CD14-positive monocyte (primary cell): ENCODE data around the gene BAG3. TPM values are rescaled to one million over a fixed set of nuclear protein-coding genes. Genes with fewer than 3 reads are reported as not detected.

ENCODE experiments used
- DNase-seq, 3 donors: peaks; one replicate each; pipeline ENCODE4 v3.0.0-alpha.2; 2011 to 2022
- H2AFZ ChIP-seq: 2 replicates; pipeline ENCODE4 v1.6.0; 2012; ENCODE audit warnings: mild to moderate bottlenecking, low read depth, low read length, inconsistent platforms; ENCODE audit not compliant: insufficient read depth, poor library complexity, severe bottlenecking
- H3K27ac ChIP-seq, 2 donors: 1 replicate in 1 of 2; 2 replicates in 1 of 2; pipeline ENCODE4 v1.5.1; 2012 to 2013; ENCODE audit warnings: low read length in 2 of 2, control low read depth in 1 of 2, inconsistent platforms in 1 of 2, low read depth in 1 of 2, mild to moderate bottlenecking in 1 of 2
- H3K27me3 ChIP-seq, 2 donors: one replicate each; pipeline versions ENCODE4 v1.6.0 to v1.6.1; 2011 to 2013; ENCODE audit warnings: low read length in 2 of 2; ENCODE audit not compliant: control insufficient read depth in 2 of 2, insufficient read depth in 2 of 2
- H3K36me3 ChIP-seq, 2 donors: replicated peaks in 1 of 2; 1 replicate in 1 of 2; 2 replicates in 1 of 2; pipeline versions ENCODE4 v1.5.1 to v1.6.1; 2012 to 2013; ENCODE audit warnings: low read length in 2 of 2, control low read depth in 1 of 2, inconsistent platforms in 1 of 2, mild to moderate bottlenecking in 1 of 2; ENCODE audit not compliant: insufficient read depth in 2 of 2, control insufficient read depth in 1 of 2
- H3K4me1 ChIP-seq, 2 donors: 1 replicate in 1 of 2; 2 replicates in 1 of 2; pipeline versions ENCODE4 v1.5.1 to v1.6.1; 2012 to 2013; ENCODE audit warnings: low read length in 2 of 2, control low read depth in 1 of 2, inconsistent platforms in 1 of 2, mild to moderate bottlenecking in 1 of 2, moderate library complexity in 1 of 2; ENCODE audit not compliant: insufficient read depth in 2 of 2, control insufficient read depth in 1 of 2
- H3K4me2 ChIP-seq: replicated peaks from 2 replicates; pipeline ENCODE3; 2012; ENCODE audit warnings: low read length, moderate library complexity, mild to moderate bottlenecking; ENCODE audit not compliant: poor library complexity, severe bottlenecking; ENCODE audit errors: extremely low read depth
- H3K4me3 ChIP-seq, 3 experiments: fragments of 200-600 bp in 1 of 3; sonication (generic) in 1 of 3; replicated peaks in 1 of 3; 1 replicate in 2 of 3; 2 replicates in 1 of 3; pipeline ENCODE4 v1.5.1; 2011 to 2013; ENCODE audit warnings: low read length in 3 of 3, mild to moderate bottlenecking in 3 of 3, control low read depth in 2 of 3, low read depth in 2 of 3, inconsistent platforms in 1 of 3, moderate library complexity in 1 of 3
- H3K79me2 ChIP-seq: 2 replicates; pipeline ENCODE4 v1.6.0; 2012; ENCODE audit warnings: mild to moderate bottlenecking, control low read depth, inconsistent platforms, low read length, moderate library complexity; ENCODE audit not compliant: insufficient read depth
- H3K9ac ChIP-seq: 2 replicates; pipeline ENCODE4 v1.6.0; 2017; ENCODE audit warnings: low read length, mild to moderate bottlenecking; ENCODE audit not compliant: insufficient read depth, poor library complexity, severe bottlenecking
- H3K9me3 ChIP-seq, 2 donors: replicated peaks in 1 of 2; 1 replicate in 1 of 2; 2 replicates in 1 of 2; pipeline versions ENCODE4 v1.5.1 to v1.6.1; 2012 to 2013; ENCODE audit warnings: low read length in 2 of 2, control low read depth in 1 of 2; ENCODE audit not compliant: control insufficient read depth in 1 of 2, insufficient read depth in 1 of 2
- H4K20me1 ChIP-seq: 2 replicates; pipeline ENCODE4 v1.6.0; 2012; ENCODE audit warnings: mild to moderate bottlenecking, low read length, control low read depth, moderate library complexity; ENCODE audit not compliant: insufficient read depth
- H3K27ac Mint-ChIP-seq, 7 donors: one replicate each; pipeline ENCODE4 v1.8.0; 2020; ENCODE audit warnings: mild to moderate bottlenecking in 7 of 7, mixed read lengths in 7 of 7, moderate library complexity in 6 of 7, inconsistent platforms in 2 of 7
- H3K27me3 Mint-ChIP-seq, 3 donors: one replicate each; pipeline ENCODE4 v1.8.0; 2021 to 2022; ENCODE audit warnings: low read depth in 3 of 3, mild to moderate bottlenecking in 3 of 3, mixed read lengths in 3 of 3, moderate library complexity in 3 of 3, inconsistent platforms in 1 of 3
- H3K36me3 Mint-ChIP-seq, 2 donors: one replicate each; pipeline ENCODE4 v1.8.0; 2020; ENCODE audit warnings: mixed read lengths in 2 of 2, inconsistent platforms in 1 of 2, mild to moderate bottlenecking in 1 of 2
- H3K4me1 Mint-ChIP-seq: one replicate; pipeline ENCODE4 v1.8.0; 2020; ENCODE audit warnings: mild to moderate bottlenecking, mixed read lengths
- H3K4me3 Mint-ChIP-seq, 2 donors: one replicate each; pipeline ENCODE4 v1.8.0; 2020; ENCODE audit warnings: mild to moderate bottlenecking in 2 of 2, mixed read lengths in 2 of 2, moderate library complexity in 1 of 2
- H3K9me3 Mint-ChIP-seq, 7 donors: one replicate each; pipeline ENCODE4 v1.8.0; 2020 to 2022; ENCODE audit warnings: mixed read lengths in 7 of 7, mild to moderate bottlenecking in 6 of 7, moderate library complexity in 6 of 7, inconsistent platforms in 2 of 7
- WGBS: methylation state at CpG from one replicate; pipeline ENCODE4 v1.1.5; 2013; ENCODE audit warnings: missing lambda C conversion rate; ENCODE audit not compliant: insufficient coverage; 5-methylcytosine and 5-hydroxymethylcytosine counted together
- intact Hi-C, 2 donors: fragments of 100-400 bp; cut with micrococcal nuclease; formaldehyde crosslinking; loops; one replicate each; pipeline versions ENCODE4 v1.15.0 to v1.15.1; 2023
- polyA plus RNA-seq, 3 donors: library from polyadenylated mRNA; depleted of rRNA in 1 of 3; unstranded in 2 of 3; stranded (reverse) in 1 of 3; fragments of 300-500 nt in 2 of 3; fragments of >200 nt in 1 of 3; fragmentation: Illumina TruSeq in 2 of 3; gene quantifications; 1 replicate in 2 of 3; 2 replicates in 1 of 3; pipeline ENCODE4 v1.2.3, GENCODE V29; 2012 to 2021
- TF ChIP-seq, protein P1 (sequence below): fragments of 200-600 bp; IDR thresholded peaks from one replicate; pipeline ENCODE4 v1.8.0; 2022; ENCODE audit warnings: antibody characterized with exemption, mild to moderate bottlenecking

BAG3 gene
- polyA plus RNA-seq, 3 donors, result 1.0 to 10.2 (median 2.8) TPM

DNA sequence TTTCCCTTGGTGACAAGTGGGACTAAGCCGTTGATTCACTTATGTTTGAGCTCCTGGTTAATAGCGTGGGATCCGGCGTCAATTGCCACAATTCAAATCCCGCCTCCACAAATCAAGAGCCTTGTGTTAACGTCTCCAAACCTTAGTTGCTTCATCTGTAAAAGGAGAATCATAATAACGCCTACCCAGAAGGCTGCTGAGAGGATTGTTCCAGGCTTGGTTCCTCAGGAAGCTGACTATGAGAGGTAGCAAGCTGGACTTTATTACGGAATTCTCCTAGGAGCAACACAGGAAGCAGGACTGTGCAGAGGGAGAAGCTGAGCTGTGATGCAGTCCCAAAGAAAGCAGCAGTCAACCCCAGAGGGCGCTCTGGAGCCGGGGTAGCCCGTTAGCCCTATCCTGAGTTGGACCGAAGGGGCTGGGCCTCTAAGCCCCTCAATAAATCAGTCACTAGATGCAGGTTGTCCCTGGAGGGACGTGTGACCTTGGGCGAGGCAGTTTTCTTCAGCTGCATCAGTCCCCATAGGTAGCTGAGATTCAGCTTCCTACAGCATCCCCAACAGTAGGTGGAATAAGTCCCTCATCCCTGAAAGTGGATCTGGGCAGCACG is 6.9 kb upstream of the BAG3 start:
- WGBS, result 77% methylated on average over 11 of the region's 15 CpGs
- H3K36me3 Mint-ChIP-seq, result no peaks in the 10 kb centered on the region
- H2AFZ ChIP-seq, result no peak overlapping the region

DNA sequence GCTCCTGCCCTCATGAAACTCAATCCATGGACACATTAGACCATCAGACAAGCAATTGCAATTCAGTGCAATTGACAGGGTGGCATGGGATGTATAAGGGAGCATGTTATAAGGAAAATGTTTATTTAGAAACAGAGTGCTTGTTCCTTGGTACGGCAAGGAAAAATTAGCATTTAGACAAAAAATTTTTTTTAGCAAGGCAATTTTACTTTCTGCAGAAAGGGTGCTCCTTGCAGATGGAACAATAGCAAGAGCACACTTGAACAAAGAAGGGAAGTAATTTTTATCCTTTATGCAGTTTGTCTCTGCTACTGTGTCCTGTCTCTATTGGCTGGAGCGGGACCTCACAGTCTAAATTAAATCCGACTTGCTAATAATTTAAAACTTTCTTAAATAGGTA is 6.2 kb upstream of the BAG3 start:
- intact Hi-C loops, result loop anchor here in 1 of 2 donors (5.0 kb wide), 1 partner anchor 38 kb away; no protein-coding TSS in a partner anchor
- DNase-seq, result no peak

More for the DNA sequence above, 6.9 kb upstream of the BAG3 start:
- Histone ChIP-seq H3K27ac (no peak overlapping the region), H3K9ac (no peak overlapping the region), H3K36me3 (no peaks in the 10 kb centered on the region), H3K4me3 (no peak overlapping the region), H3K4me2 (no peak overlapping the region), H3K9me3 (peaks cover 14 to 28% of the 10 kb centered on the region in 2 donors), H3K79me2 (no peaks in the 10 kb centered on the region), H4K20me1 (no peaks in the 10 kb centered on the region), H3K4me1 (no peaks in the 10 kb centered on the region), H3K27me3 (no peaks in the 10 kb centered on the region)
- intact Hi-C loops, result loop anchor here in 1 of 2 donors (5.0 kb wide), 1 partner anchor 37 kb away; no protein-coding TSS in a partner anchor
- peaks cover 12 to 36% (median 26%) of the 10 kb centered on the region in 7 donors for H3K9me3 Mint-ChIP-seq
- no peak overlapping the region for H3K4me3 Mint-ChIP-seq
- no peak for DNase-seq
- H3K27me3 Mint-ChIP-seq, result peaks cover 0 to 5% (median 2%) of the 10 kb centered on the region in 3 donors
- no peak overlapping the region for H3K27ac Mint-ChIP-seq
- TF ChIP-seq, protein P1, sequence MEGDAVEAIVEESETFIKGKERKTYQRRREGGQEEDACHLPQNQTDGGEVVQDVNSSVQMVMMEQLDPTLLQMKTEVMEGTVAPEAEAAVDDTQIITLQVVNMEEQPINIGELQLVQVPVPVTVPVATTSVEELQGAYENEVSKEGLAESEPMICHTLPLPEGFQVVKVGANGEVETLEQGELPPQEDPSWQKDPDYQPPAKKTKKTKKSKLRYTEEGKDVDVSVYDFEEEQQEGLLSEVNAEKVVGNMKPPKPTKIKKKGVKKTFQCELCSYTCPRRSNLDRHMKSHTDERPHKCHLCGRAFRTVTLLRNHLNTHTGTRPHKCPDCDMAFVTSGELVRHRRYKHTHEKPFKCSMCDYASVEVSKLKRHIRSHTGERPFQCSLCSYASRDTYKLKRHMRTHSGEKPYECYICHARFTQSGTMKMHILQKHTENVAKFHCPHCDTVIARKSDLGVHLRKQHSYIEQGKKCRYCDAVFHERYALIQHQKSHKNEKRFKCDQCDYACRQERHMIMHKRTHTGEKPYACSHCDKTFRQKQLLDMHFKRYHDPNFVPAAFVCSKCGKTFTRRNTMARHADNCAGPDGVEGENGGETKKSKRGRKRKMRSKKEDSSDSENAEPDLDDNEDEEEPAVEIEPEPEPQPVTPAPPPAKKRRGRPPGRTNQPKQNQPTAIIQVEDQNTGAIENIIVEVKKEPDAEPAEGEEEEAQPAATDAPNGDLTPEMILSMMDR, result no peak
- peaks cover 3% of the 10 kb centered on the region for H3K4me1 Mint-ChIP-seq

More for the DNA sequence above, 6.2 kb upstream of the BAG3 start:
- no peak overlapping the region for H2AFZ ChIP-seq
- Mint-ChIP-seq H3K36me3 (no peaks in the 10 kb centered on the region), H3K9me3 (peaks cover 12 to 36% (median 26%) of the 10 kb centered on the region in 7 donors), H3K4me3 (no peak overlapping the region), H3K27ac (no peak overlapping the region), H3K27me3 (peaks cover 1 to 10% (median 6%) of the 10 kb centered on the region in 3 donors), H3K4me1 (no peaks in the 10 kb centered on the region)
- H3K9ac ChIP-seq, result no peak overlapping the region
- no peaks in the 10 kb centered on the region for H3K36me3 ChIP-seq
- H3K79me2 ChIP-seq, result no peaks in the 10 kb centered on the region
- no peaks in the 10 kb centered on the region for H4K20me1 ChIP-seq
- H3K9me3 ChIP-seq, result peaks cover 14 to 28% of the 10 kb centered on the region in 2 donors
- peaks cover 1 to 6% of the 10 kb centered on the region in 2 donors for H3K27me3 ChIP-seq
- no peak overlapping the region for H3K27ac ChIP-seq
- H3K4me1 ChIP-seq, result no peaks in the 10 kb centered on the region
- no peak overlapping the region for H3K4me3 ChIP-seq
- no peak overlapping the region for H3K4me2 ChIP-seq
- WGBS, result 83% methylated on average over 1 of the region's 3 CpGs
- TF ChIP-seq, protein P1, result no peak
